Superior temporal gyrus (tissue), 1 donor: ENCODE data around the gene FEM1C.
A peak's percentile ranks its signal among the peaks of the same experiment; 100 is the strongest.
"Not testable (repeated sequence)": the region's sequence is repeated elsewhere in the genome, so short reads cannot be mapped to it uniquely, and the experiment has no call there.

Experiments
- DNase-seq: peaks from one replicate; pipeline ENCODE4 v3.0.0-alpha.2; 2016; ENCODE audit errors: extremely low spot score

FEM1C gene

GRCh38 chr5:115520191-115520590 lies 24.4 kb downstream of the FEM1C start:
- DNase-seq, result no peak

DNA sequence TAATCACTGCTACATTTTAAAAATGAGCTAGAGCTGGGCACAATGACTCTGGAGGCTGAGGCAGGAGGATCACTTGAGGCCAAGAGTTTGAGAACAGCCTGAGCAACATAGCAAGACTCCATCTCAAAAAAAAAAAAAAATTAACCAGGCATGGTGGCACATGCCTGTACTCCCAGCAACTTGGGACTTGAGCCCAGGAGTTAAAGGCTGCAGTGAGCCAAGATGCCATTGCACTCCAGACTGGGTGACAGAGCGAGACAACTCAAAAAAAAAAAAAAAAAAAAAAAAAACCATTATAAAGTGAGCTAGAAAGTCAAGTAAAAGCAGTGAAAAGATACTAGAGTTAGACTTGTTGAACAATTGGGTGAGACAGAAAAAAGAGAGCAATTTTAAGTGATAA lies 28.2 kb downstream of the FEM1C start:
- no peak for DNase-seq

DNA sequence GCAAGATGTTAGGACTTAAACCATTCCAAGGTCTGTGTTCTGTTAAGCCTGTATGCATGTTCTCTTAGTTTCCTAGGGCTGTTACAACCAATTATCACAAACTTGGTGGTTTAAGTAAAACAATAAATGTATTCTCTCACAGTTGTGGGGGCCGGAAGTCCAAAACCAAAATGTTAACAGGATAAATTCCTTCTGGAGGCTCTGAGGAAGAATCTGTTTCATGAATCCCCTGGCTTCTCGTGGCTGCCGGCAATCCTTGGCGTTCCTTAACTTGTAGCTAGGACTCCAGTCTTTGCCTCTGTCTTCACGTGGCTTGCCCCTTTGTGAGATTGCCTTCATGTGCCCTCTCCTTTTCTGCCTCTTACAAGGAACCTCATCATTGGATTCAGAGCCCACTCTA lies 30.4 kb downstream of the FEM1C start:
- no peak for DNase-seq

DNA sequence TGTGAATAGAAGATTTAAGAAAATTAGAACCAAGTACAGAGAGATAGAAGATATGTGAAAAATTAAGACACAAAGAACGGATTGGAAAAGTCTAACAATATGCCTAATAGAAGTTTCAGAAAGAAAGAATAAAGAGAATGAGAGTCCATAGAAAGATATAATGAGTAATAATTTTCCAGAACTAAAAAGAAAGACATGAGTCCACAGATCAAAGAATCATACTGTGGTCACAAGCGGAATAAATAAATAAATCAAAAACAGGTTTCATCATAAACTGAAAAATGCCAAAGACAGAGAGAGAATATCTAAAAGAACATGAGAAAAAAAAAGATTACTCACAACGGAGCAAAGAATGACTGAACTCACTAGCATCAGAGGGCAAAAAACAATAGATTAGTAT lies 32.9 kb downstream of the FEM1C start:
- no peak for DNase-seq

- no peak for DNase-seq
Measured at GRCh38 chr5:115510145-115510645, 34.4 kb downstream of the FEM1C start.

- DNase-seq, result no peak
Measured at GRCh38 chr5:115509547-115509946, 35.0 kb downstream of the FEM1C start.

- no peak for DNase-seq
Measured at GRCh38 chr5:115507681-115508080, 36.9 kb downstream of the FEM1C start.

DNA sequence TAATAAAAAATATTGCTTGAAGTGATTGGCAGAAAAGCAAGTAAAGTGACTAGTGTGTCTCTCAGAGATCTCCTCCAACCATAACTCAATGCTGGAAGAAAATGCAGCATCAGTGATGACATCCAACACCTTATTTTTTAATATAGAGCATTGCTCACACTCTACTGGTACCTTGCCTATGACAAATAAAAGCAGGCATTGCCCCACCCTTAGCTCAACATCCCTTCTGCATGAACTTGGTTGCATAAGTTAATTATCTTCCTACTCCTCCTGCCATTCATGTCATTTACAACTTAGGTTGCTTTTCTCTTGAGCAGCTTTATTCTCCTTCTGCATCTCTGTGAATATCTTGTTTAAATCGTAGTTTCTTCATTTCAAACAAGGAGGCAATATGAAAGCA lies 41.2 kb downstream of the FEM1C start:
- no peak for DNase-seq

DNA sequence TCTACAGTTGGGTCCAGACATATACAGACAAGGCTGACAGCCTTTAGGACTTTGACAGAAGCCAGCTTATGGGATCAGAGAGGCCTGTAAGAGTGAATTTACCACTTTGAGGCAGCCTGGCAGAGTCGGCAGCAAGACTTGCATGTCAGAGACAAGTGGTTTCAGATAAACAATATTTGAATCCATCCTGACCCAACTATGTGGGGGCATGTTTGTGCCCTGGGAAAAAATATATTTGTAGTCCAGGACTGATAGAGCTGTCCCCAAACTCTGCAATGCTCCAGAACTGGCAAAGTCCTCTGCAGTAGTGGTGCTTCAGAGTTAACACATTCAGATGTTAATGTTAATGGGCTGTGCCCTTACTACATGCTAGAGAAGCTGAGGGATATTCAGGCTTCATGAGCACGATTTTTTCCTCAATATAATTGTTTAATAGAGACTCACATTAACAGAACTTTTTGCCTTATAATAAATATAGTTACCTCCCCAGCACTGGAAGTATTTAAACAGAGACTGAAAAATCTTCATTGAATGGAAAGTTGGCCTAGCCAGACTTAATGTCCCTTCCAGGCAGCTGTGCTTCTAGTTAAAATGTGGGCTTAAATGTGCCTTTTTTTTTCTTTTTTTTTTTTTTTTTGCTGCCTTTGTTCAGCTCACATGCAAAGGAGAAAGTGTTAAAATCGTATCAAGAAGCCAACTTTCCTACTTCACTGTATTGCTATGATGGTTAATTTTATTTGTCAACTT lies 42.9 kb downstream of the FEM1C start:
- DNase-seq, result no peak

DNA sequence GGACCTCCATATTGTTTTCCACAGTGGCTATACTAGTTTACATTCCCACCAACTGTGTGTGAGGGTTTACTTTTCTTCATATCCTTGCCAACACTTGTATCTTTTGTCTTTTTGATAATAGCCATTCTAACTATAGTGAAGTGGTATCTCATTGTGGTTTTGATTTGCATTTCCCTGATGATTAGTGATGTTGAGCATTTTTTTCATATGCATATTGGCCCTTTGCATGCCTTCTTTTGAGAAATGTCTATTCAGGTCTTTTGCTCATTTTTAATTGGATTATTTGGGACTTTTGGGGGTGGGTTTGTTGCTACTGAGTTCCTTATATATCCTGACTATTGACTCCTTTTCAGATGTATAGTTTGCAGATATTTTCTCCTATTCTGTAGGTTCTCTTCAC lies 44.4 kb downstream of the FEM1C start:
- DNase-seq, result no peak

DNA sequence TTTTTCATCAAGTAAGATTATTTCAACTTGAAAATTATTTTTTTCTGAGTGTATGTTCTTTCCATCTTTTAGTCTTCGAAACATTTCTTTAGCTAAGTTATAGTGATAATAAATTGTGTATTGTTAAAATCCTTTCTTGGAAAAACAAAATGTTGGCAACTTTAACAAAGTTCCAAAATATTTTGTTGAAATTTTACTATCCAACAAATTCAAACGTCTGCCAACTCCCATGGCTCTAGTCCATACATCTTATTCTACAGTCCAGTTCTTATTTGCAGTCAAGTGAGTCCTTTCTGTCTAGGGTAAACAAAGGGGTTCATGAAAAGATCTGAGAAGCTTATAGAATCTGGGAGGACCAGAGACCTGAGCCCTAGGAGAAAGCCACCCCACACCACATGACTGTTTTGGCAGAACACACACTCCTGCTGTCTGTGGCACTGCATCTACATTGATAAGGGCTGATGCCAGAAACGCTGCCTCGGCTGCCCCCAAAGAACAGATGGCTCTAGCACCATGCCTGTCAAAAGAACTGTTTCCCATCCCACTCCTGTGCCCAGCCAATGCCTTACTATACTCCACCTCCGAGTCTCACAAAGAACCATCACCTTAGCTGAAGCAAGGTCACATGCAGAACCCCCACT lies 47.5 kb downstream of the FEM1C start:
- DNase-seq, result no peak

DNA sequence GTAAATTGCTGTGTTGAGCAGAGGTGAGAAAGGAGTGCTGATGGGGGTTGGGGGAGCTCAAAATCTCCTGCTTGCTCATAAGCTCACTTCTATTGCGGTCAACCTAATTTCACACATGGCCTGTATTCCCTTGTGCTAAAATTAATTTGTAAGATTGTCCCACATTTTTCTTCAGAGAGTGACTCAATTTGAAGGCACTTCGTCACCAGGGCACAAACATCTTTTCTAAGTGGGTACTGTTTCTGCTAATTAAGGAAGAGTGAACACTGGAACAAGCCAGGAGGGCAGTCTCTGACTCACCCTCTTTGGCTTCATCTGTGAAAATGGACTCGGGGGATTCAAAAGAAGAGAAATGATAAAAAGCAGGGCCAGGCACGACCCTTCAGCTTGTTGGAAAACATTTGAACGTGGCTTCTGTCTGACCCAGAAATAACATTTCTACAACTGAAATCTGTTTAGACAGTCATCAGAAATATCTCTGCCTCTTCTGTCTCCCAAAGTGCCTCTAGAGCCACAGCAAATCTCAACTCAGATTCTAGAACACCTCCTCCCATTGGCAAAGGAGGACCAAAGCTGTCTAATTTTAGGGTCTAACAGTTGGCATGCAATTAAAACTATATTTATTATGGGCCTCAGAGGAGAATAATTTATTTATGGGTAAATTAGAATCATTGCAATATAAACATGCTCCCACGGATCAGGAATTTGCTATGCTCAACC lies 49.8 kb downstream of the FEM1C start:
- DNase-seq, result peak; percentile 57

GRCh38 chr5:115490596-115490995 lies 54.0 kb downstream of the FEM1C start:
- no peak for DNase-seq

DNA sequence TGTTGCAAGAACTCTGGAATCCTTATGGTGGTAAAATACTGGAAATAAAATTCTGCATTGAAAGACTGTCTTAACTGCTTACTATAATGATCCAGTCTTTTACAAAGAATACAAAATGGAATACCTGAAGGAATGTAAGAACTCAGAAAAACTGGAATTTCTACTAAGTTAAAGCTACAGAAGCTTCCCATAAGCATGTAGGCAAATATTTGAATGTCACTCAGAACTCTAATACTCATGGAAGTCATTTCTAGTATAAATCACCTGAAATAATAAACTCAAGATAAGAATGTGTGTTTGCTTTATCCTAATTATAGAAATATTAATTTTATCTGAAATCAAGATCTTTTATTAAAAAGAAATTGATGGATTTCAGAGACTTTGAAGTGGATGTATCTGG lies 54.8 kb downstream of the FEM1C start:
- no peak for DNase-seq

- no peak for DNase-seq
Measured at GRCh38 chr5:115487756-115488155, 56.8 kb downstream of the FEM1C start.

GRCh38 chr5:115487168-115487567 lies 57.4 kb downstream of the FEM1C start:
- DNase-seq, result no peak

DNA sequence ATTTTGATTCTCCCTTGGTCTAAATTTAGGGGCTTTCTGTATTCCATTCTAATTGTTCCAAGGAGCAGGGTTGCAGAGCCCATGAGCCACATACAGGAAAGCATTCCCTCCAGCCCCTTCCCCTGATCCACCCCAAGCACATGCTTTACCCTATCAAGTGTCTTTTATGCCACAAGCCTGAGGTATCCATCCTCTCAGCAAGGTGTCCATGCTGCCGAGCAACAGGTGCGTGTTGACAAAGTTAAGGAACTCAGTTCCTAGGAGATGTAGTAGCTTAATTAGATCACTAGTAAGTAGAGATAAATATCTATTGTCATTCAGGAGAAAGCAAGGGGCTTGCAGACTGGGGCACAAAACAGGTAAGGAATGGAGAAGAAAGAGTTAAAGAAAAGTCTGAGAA lies 57.8 kb downstream of the FEM1C start:
- no peak for DNase-seq

- DNase-seq, result no peak
Measured at GRCh38 chr5:115484368-115484767, 60.2 kb downstream of the FEM1C start.

DNA sequence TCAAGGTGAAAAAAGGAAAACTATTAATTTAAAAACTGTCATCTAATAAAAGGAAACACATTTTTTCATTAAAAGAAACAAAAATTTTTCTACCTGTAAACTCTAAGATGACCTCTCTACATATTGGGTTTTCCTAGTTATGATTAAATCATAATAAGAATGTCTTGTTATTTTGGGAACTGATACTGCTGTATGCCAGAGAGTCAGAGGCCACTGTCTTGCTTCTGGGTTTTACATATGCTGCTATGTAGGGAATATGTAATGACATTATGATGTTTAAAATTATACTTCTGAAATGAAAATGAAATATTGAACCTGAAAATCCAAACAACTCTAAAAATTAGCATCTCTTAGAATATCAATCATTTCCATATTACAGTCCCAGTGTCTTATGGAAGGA lies 63.7 kb downstream of the FEM1C start:
- DNase-seq, result no peak

- no peak for DNase-seq
Measured at GRCh38 chr5:115480271-115480670, 64.3 kb downstream of the FEM1C start.

DNA sequence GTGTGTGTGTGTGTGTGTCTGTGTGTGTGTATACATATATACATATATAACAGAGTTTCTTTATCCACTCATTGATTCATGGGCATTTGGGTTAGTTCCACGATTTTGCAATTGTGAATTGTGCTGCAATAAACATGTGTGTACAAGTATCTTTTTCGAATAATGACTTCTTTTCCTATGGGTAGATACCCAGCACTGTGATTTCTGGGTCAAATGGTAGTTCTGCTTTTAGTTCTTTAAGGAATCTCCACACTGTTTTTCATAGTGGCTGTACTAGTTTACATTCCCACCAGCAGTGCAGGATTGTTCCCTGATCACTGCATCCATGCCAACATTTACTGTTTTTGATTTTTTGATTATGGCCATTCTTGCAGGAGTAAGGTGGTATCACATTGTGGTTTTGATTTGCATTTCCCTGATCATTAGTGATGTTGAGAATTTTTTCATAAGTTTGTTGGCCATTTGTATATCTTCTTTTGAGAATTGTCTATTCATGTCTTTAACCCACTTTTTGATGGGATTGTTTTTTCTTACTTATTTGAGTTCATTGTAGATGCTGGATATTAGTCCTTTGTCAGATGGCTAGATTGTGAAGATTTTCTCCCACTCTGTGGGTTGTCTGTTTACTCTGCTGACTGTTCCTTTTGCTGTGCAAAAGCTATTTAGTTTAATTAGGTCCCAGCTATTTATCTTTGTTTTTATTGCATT lies 65.3 kb downstream of the FEM1C start:
- not testable (repeated sequence) for DNase-seq

GRCh38 chr5:115478281-115478680 lies 66.3 kb downstream of the FEM1C start:
- no peak for DNase-seq
